SH-SY5Y (cell line): ENCODE data around the gene VEGFC.

Experiments used
- GATA2 ChIP-seq: IDR thresholded peaks from 2 replicates; pipeline ENCODE4 v1.6.1; 2011; ENCODE audit warnings: mild to moderate bottlenecking, low read depth, low read length
- GATA3 ChIP-seq: IDR thresholded peaks from 2 replicates; pipeline ENCODE4 v1.6.1; 2011; ENCODE audit warnings: low read depth, mild to moderate bottlenecking, low read length, moderate library complexity

GRCh38 chr4:176660561-176660960, 132.2 kb downstream of the VEGFC start:
- TF ChIP-seq GATA2 (no peak), GATA3 (no peak)
